Right atrium auricular region (tissue), 2 donors: ENCODE measurements around the gene OR8G5. TPM values are rescaled to one million over a fixed set of nuclear protein-coding genes. Genes with fewer than 3 reads are reported as not detected.

ENCODE experiments used
- DNase-seq: peaks from one replicate; pipeline ENCODE4 v3.0.0-alpha.2; 2019; ENCODE audit warnings: low spot score
- H3K27ac ChIP-seq, 2 donors: fragments of 200-600 bp; sonication (generic); 1 replicate in 1 of 2; 2 replicates in 1 of 2; pipeline ENCODE4 v1.5.1; 2016 to 2019
- H3K27me3 ChIP-seq, 2 donors: fragments of 200-600 bp; sonication (generic); one replicate each; pipeline versions ENCODE4 v1.5.1 to v1.6.0; 2017 to 2019
- H3K36me3 ChIP-seq: fragments of 200-600 bp; sonication (generic); one replicate; pipeline ENCODE4 v1.5.1; 2016
- H3K4me1 ChIP-seq, 2 donors: fragments of 200-600 bp; sonication (generic); one replicate each; pipeline versions ENCODE4 v1.5.1 to v1.6.0; 2017 to 2019
- H3K4me3 ChIP-seq, 2 donors: fragments of 200-600 bp; sonication (generic); 1 replicate in 1 of 2; 2 replicates in 1 of 2; pipeline ENCODE4 v1.5.1; 2017 to 2019; ENCODE audit warnings: mild to moderate bottlenecking in 1 of 2, moderate library complexity in 1 of 2
- H3K9me3 ChIP-seq, 2 donors: fragments of 200-600 bp; sonication (generic); one replicate each; pipeline ENCODE4 v1.5.1; 2019
- total RNA-seq, 2 donors: library from RNA; depleted of rRNA; stranded (reverse); fragments of >200 nt; gene quantifications; one replicate each; pipeline ENCODE4 v1.1.0, GENCODE V29; 2016
- TF ChIP-seq, protein P1 (sequence below), 2 donors: fragments of 200-600 bp; sonication (generic); IDR thresholded peaks; one replicate each; pipeline ENCODE4 v1.5.1; 2019; ENCODE audit warnings: antibody characterized with exemption in 2 of 2

The OR8G5 gene
- total RNA-seq, 2 donors from 2014 or later, result not detected

DNA sequence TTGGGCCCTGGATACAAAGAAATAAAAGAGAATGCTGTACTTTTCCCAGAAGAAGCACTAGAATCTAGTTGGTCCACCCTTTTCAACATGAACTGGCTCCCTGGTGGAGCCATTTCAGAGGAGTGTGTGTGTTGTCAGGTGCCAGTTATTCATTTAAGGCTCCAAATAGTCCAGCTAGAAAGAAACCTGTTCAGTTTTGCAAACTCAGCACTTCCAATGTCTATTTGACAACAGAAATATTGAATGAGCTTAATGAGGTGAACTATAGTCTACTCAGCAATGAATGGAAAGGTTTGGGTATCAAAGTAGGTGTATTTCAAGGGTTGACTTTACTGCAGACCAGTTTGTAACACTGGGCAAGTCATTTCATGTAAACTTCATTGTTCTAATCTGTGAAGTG lies 55.5 kb downstream of the OR8G5 start:
- Histone ChIP-seq H3K9me3 (no peaks in the 10 kb centered on the region), H3K27me3 (no peaks in the 10 kb centered on the region), H3K4me3 (no peak overlapping the region), H3K36me3 (no peaks in the 10 kb centered on the region), H3K27ac (no peak overlapping the region), H3K4me1 (no peaks in the 10 kb centered on the region)
- TF ChIP-seq, protein P1, sequence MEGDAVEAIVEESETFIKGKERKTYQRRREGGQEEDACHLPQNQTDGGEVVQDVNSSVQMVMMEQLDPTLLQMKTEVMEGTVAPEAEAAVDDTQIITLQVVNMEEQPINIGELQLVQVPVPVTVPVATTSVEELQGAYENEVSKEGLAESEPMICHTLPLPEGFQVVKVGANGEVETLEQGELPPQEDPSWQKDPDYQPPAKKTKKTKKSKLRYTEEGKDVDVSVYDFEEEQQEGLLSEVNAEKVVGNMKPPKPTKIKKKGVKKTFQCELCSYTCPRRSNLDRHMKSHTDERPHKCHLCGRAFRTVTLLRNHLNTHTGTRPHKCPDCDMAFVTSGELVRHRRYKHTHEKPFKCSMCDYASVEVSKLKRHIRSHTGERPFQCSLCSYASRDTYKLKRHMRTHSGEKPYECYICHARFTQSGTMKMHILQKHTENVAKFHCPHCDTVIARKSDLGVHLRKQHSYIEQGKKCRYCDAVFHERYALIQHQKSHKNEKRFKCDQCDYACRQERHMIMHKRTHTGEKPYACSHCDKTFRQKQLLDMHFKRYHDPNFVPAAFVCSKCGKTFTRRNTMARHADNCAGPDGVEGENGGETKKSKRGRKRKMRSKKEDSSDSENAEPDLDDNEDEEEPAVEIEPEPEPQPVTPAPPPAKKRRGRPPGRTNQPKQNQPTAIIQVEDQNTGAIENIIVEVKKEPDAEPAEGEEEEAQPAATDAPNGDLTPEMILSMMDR (IDR thresholded peaks at IDR 0.05), result no peak
- no peak for DNase-seq

DNA sequence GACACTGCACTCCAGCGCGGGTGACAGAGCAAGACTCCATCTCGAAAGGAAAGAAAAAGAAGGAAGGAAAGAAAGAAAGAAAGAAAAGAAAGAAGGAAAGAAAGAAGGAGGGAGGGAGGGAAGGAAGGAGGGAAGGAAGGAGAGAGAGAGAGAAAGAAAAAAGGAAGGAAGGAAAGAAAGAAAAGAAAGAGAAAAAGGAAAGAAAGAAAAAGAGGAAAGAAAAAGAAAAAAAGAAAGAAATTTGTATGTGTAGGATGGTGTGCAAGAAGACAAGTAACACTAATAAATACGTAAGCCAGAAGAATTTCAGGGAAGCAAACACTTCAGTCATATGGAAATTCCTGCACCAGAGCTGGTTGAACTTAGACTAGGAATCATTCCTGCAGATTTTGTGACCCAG lies 57.0 kb downstream of the OR8G5 start:
- Histone ChIP-seq H3K36me3 (no peaks in the 10 kb centered on the region), H3K27me3 (no peaks in the 10 kb centered on the region), H3K4me1 (no peaks in the 10 kb centered on the region), H3K9me3 (no peaks in the 10 kb centered on the region), H3K27ac (no peak overlapping the region), H3K4me3 (no peak overlapping the region)
- TF ChIP-seq, protein P1 (IDR thresholded peaks at IDR 0.05), result no peak
- DNase-seq, result no peak

DNA sequence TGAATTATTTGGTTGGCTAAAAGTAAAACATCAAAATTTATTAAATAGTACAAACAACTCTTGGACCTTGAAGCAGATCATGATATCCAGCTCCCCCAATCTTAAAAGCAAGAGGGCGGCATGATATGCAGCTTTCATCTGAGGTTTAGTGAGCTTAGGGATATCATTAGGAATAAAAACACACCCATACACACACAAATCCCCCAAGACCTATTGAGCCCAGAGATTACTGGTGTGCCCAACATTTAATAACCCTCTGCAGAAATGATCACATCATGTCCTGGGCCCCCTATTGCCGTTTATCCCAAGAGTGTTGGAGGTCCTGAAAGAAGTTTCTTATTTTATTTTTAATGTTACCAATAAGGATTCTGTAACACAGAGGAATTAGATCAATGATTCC lies 57.7 kb downstream of the OR8G5 start, which contains the start of gene OR8D1:
Gene OR8D1, minus strand, starts transcription at position 101 of the 400 bp plus-strand sequence. CDS start 3,183 bp downstream, outside the sequence.
- H3K36me3 ChIP-seq, result no peaks in the 10 kb centered on the region
- no peak within 1 kb of the TSS for H3K4me3 ChIP-seq
- no peaks in the 10 kb centered on the region for H3K4me1 ChIP-seq
- no peak within 1 kb of the TSS for H3K27ac ChIP-seq
- no peaks in the 10 kb centered on the region for H3K27me3 ChIP-seq
- TF ChIP-seq, protein P1 (IDR thresholded peaks at IDR 0.05), result no peak
- no peaks in the 10 kb centered on the region for H3K9me3 ChIP-seq
- no peak for DNase-seq

DNA sequence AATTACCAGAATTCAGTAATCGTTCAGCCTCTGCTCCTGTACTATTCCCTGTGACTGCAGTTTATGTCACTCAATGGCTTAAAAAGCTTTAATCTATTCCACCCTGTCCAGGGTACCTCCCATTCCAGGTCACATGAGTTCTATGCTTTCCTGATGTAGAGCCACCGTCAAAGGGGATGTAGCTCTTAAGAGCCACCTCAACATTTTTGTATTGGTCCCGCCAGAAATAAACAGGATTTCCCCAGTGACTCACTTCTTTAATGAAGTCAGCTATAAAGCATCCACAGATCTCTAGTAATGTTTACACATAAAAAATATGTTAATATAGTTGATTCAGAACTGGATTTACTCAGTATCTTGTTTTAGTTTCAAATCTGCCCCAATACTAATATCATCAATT lies 58.9 kb downstream of the OR8G5 start:
- Histone ChIP-seq H3K36me3 (no peaks in the 10 kb centered on the region), H3K4me1 (no peaks in the 10 kb centered on the region), H3K27ac (no peak overlapping the region), H3K27me3 (no peaks in the 10 kb centered on the region), H3K4me3 (no peak overlapping the region), H3K9me3 (no peaks in the 10 kb centered on the region)
- TF ChIP-seq, protein P1 (IDR thresholded peaks at IDR 0.05), result no peak
- DNase-seq, result no peak

Other genes starting within 250 kb of the OR8G5 start
- not detected for gene OR10G4, start 243.4 kb upstream of the OR8G5 start, total RNA-seq
- under 1 TPM in 1 of 2 donors, not detected in 1; 0.74 TPM for gene OR10G9, start 233.4 kb upstream of the OR8G5 start, total RNA-seq
- gene OR10G8, start 229.6 kb upstream of the OR8G5 start, total RNA-seq, result not detected
- gene OR10G7, start 215.1 kb upstream of the OR8G5 start, total RNA-seq, result not detected
- 1 to 10 TPM; 2.6 to 6.9 TPM for gene VWA5A, start 140.9 kb upstream of the OR8G5 start, total RNA-seq
- not detected for gene OR10D3, start 73.0 kb upstream of the OR8G5 start, total RNA-seq
- not detected for gene OR8G1, start 15.3 kb upstream of the OR8G5 start, total RNA-seq
- not detected for gene OR8D1, start 57.6 kb downstream of the OR8G5 start, total RNA-seq
- gene OR8D2, start 63.8 kb downstream of the OR8G5 start, total RNA-seq, result not detected
- not detected for gene OR8B2, start 128.1 kb downstream of the OR8G5 start, total RNA-seq
- not detected for gene OR8B3, start 142.6 kb downstream of the OR8G5 start, total RNA-seq
- gene OR8B4, start 168.5 kb downstream of the OR8G5 start, total RNA-seq, result not detected
- not detected for gene OR8B8, start 189.3 kb downstream of the OR8G5 start, total RNA-seq